Activated CD8-positive, alpha-beta T cell treated with anti-CD3 and anti-CD28 coated beads for 36 hours (primary cell): Measurements from ENCODE around the gene ORMDL3. TPM values are rescaled to one million over a fixed set of nuclear protein-coding genes. Genes with fewer than 3 reads are reported as not detected.

ENCODE experiments used
- ATAC-seq: fragments of 200-7000 bp; cut with Tn5 transposase; one replicate; pipeline ENCODE4 v1.10.0; 2021; ENCODE audit warnings: mild to moderate bottlenecking, moderate library complexity
- CTCF ChIA-PET: fragments of 350-600 bp; sonication (Branson Sonifier 250); formaldehyde crosslinking; loops from one replicate; lab custom pipeline; 2021; ENCODE audit warnings: antibody characterized with exemption; lab: Charles Lee
- POLR2A ChIA-PET: fragments of 350-600 bp; sonication (Branson Sonifier 250); formaldehyde crosslinking; loops from one replicate; lab custom pipeline; 2021; ENCODE audit warnings: antibody characterized with exemption; lab: Charles Lee
- DNase-seq: peaks from one replicate; pipeline ENCODE4 v3.0.0-alpha.2; 2020
- H3K27ac Mint-ChIP-seq: one replicate; pipeline ENCODE4 v1.8.0; 2021; ENCODE audit warnings: mild to moderate bottlenecking, mixed read lengths
- H3K27me3 Mint-ChIP-seq: one replicate; pipeline ENCODE4 v1.8.0; 2021; ENCODE audit warnings: mixed read lengths
- H3K36me3 Mint-ChIP-seq: one replicate; pipeline ENCODE4 v1.8.0; 2021; ENCODE audit warnings: low read depth, mixed read lengths
- H3K4me1 Mint-ChIP-seq: one replicate; pipeline ENCODE4 v1.8.0; 2021; ENCODE audit warnings: low read depth, mixed read lengths
- H3K4me3 Mint-ChIP-seq: one replicate; pipeline ENCODE4 v1.8.0; 2021; ENCODE audit warnings: mild to moderate bottlenecking, moderate library complexity, mixed read lengths
- H3K9me3 Mint-ChIP-seq: one replicate; pipeline ENCODE4 v1.8.0; 2021; ENCODE audit warnings: mixed read lengths
- intact Hi-C: fragments of 100-400 bp; cut with micrococcal nuclease; formaldehyde crosslinking; loops from one replicate; pipeline ENCODE4 v1.10.0; 2022
- total RNA-seq, 2 experiments: library from RNA; stranded (reverse); gene quantifications; one replicate each; pipeline ENCODE4 v1.2.3, GENCODE V29; 2021
- TF ChIP-seq, protein P1 (sequence below): fragments of 200-600 bp; IDR thresholded peaks from one replicate; pipeline ENCODE4 v1.8.0; 2022; ENCODE audit warnings: antibody characterized with exemption, mild to moderate bottlenecking

Gene ORMDL3
- total RNA-seq, 2 experiments from 2014 or later: 78.8 to 80.5 TPM

DNA sequence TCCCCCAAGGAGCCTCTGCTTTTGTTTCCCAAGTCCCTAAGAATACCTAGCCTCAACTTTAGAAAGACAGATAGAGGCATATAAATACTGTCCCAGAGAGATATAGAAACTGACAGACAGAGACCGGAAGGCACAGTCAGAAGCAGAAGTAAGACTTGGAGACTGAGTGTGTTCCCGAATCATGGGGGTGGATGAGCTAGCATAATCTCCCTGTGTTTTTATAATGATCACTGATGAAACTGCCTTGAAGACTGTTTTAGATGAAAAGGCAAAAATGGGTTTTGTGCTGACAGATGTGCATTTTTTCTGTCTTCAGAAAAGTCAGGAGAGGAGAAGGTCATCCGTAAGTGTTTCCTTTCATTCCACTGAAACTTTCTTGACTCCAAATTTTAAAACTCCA, 44.9 kb upstream of the ORMDL3 start:
- POLR2A ChIA-PET: interaction anchor here (1.2 kb wide), 1 partner anchor 25 kb away, joined by 3 read pairs; no protein-coding TSS in a partner anchor
- TF ChIP-seq, protein P1, sequence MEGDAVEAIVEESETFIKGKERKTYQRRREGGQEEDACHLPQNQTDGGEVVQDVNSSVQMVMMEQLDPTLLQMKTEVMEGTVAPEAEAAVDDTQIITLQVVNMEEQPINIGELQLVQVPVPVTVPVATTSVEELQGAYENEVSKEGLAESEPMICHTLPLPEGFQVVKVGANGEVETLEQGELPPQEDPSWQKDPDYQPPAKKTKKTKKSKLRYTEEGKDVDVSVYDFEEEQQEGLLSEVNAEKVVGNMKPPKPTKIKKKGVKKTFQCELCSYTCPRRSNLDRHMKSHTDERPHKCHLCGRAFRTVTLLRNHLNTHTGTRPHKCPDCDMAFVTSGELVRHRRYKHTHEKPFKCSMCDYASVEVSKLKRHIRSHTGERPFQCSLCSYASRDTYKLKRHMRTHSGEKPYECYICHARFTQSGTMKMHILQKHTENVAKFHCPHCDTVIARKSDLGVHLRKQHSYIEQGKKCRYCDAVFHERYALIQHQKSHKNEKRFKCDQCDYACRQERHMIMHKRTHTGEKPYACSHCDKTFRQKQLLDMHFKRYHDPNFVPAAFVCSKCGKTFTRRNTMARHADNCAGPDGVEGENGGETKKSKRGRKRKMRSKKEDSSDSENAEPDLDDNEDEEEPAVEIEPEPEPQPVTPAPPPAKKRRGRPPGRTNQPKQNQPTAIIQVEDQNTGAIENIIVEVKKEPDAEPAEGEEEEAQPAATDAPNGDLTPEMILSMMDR: no peak

DNA sequence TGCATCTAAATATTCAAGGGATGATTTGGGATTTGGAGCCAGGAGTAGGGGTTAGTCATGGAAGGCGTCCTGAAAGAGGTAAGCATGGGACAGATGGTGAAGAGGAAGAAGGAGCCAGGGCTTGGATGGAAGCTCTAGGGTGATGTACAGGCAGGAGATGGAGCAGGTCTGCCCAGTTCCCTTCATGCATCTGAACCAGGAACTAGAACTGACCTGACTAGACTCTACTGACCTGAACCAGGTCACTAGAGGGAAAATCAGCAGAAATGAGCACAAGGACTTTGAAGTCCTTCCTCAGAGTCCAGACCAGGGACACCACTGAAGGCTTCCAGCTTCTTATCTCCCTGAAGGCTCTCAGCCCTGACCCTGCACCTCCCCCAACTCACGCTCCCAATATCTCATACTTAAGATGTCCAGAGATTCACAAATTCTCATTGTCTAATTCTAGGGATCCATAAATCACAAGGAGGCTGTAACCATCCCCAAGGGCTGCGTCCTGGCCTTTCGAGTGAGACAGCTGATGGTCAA, 43.7 kb upstream of the ORMDL3 start:
- DNase-seq (no peak), ATAC-seq (no peak)
- Mint-ChIP-seq H3K4me1 (no peaks in the 10 kb centered on the region), H3K9me3 (no peaks in the 10 kb centered on the region), H3K27ac (no peak overlapping the region), H3K27me3 (peaks cover 2% of the 10 kb centered on the region), H3K36me3 (no peaks in the 10 kb centered on the region), H3K4me3 (no peak overlapping the region)
- TF ChIP-seq, protein P1: no peak
- CTCF ChIA-PET: interaction anchor here (1.3 kb wide), 2 partner anchors 9 to 12 kb away, joined by 3 to 4 read pairs; partner anchors contain the start of gene GSDMA
- POLR2A ChIA-PET: no interaction called here
- intact Hi-C loops: no loop called here

More for the DNA sequence above, 44.9 kb upstream of the ORMDL3 start:
- intact Hi-C loops: no loop called here
- no peaks in the 10 kb centered on the region for H3K9me3 Mint-ChIP-seq
- H3K27ac Mint-ChIP-seq: no peak overlapping the region
- CTCF ChIA-PET: interaction anchor here (1.1 to 1.4 kb wide), 4 partner anchors 8 to 351 kb away, joined by 3 to 7 read pairs (median 4); partner anchors contain the start of genes GSDMA and PSMD3
- DNase-seq: no peak
- peaks cover 2% of the 10 kb centered on the region for H3K27me3 Mint-ChIP-seq
- H3K4me3 Mint-ChIP-seq: no peak overlapping the region
- H3K4me1 Mint-ChIP-seq: no peaks in the 10 kb centered on the region
- H3K36me3 Mint-ChIP-seq: no peaks in the 10 kb centered on the region
- ATAC-seq: no peak

DNA sequence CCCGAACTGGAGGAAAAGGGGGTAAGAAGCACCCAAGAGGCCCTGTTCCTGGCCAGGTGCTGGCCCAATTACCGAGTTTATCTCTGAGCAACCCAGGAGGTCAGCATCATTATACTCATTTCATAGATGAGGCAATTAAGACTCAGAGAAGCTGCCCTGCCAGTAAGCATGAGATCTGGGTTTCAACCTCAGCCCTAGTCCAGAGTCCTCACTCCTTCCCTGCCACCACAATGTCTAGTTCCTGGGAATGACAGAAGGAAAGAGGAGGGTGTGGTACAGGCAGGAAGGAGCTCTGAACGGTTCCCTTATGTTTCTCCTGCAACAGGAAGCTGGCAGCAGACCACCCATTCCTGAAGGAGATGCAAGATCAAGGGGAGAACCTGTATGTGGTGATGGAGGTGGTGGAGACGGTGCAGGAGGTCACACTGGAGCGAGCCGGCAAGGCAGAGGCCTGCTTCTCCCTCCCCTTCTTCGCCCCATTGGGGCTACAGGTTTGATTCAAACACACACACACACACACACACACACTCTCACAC, 42.8 kb upstream of the ORMDL3 start:
- intact Hi-C loops: no loop called here
- DNase-seq (no peak), ATAC-seq (no peak)
- Mint-ChIP-seq H3K27me3 (peaks cover 2% of the 10 kb centered on the region), H3K36me3 (no peaks in the 10 kb centered on the region), H3K4me3 (no peak overlapping the region), H3K9me3 (no peaks in the 10 kb centered on the region), H3K27ac (no peak overlapping the region), H3K4me1 (no peaks in the 10 kb centered on the region)
- CTCF ChIA-PET: interaction anchor here (1.0 to 1.3 kb wide), 2 partner anchors 11 to 116 kb away, joined by 3 read pairs; no protein-coding TSS in a partner anchor
- POLR2A ChIA-PET: no interaction called here
- TF ChIP-seq, protein P1: no peak

DNA sequence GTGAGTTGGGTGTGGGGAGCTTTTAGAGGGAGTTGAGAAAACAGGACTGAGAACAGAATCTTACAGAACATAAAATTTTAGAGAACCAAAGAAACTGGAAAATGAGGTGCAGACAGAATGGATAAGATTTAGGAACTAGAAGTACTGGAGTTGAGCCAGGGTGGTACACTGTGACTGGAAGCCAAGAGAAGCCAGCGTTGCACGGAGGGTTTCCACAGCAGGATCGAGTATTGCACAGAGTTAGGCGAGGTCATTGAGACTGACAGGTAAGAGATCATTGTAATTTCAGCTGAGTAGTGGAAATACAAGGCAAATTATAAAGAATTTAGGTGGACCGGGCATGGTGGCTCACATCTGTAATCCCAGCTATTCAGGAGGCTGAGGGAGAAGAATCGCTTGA, 42.0 kb upstream of the ORMDL3 start:
- no peak overlapping the region for H3K4me3 Mint-ChIP-seq
- H3K27ac Mint-ChIP-seq: no peak overlapping the region
- CTCF ChIA-PET: interaction anchor here (1.0 to 2.4 kb wide), 4 partner anchors 11 to 117 kb away, joined by 3 to 16 read pairs (median 4); partner anchors contain the start of gene PSMD3
- intact Hi-C loops: no loop called here
- ATAC-seq (no peak), DNase-seq (no peak)
- POLR2A ChIA-PET: no interaction called here
- peaks cover 2% of the 10 kb centered on the region for H3K27me3 Mint-ChIP-seq
- TF ChIP-seq, protein P1: no peak
- no peaks in the 10 kb centered on the region for H3K4me1 Mint-ChIP-seq
- H3K36me3 Mint-ChIP-seq: no peaks in the 10 kb centered on the region
- H3K9me3 Mint-ChIP-seq: no peaks in the 10 kb centered on the region

DNA sequence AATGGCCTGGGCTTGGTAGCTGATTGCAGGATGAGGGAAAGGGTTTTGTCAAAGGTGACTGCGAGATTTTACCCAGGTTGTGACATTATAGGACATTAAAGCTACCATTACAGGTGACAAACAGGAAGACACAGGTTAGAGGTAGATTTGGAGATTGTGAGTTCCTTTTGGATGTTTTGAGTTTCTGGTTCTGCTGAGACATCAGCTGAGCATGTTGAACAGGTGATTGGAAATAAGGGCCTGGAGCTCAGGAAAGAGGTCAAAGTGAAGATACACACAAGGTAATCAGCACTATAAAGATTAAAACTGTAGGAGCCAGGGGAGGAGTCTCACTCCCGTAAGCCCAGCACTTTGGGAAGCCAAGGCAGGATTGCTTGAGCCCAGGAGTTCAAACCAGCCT, 41.4 kb upstream of the ORMDL3 start:
- H3K9me3 Mint-ChIP-seq: no peaks in the 10 kb centered on the region
- ATAC-seq: no peak
- H3K4me3 Mint-ChIP-seq: no peak overlapping the region
- no peak overlapping the region for H3K27ac Mint-ChIP-seq
- no peak for DNase-seq
- peaks cover 2% of the 10 kb centered on the region for H3K27me3 Mint-ChIP-seq
- H3K36me3 Mint-ChIP-seq: no peaks in the 10 kb centered on the region
- intact Hi-C loops: no loop called here
- POLR2A ChIA-PET: no interaction called here
- TF ChIP-seq, protein P1: no peak
- peaks cover 4% of the 10 kb centered on the region for H3K4me1 Mint-ChIP-seq
- CTCF ChIA-PET: interaction anchor here (1.3 to 2.4 kb wide), 3 partner anchors 10 to 46 kb away, joined by 3 to 16 read pairs (median 5); partner anchors contain the start of gene PSMD3
